K562 (cell line): ENCODE data around the gene RPL28. TPM values are rescaled to one million over a fixed set of nuclear protein-coding genes. Genes with fewer than 3 reads are reported as not detected.
A peak's percentile ranks its signal among the peaks of the same experiment; 100 is the strongest.

Source experiments
- ATAC-seq: fragments of 200-7000 bp; cut with Tn5 transposase; 3 replicates; pipeline ENCODE4 v1.9.1; 2020; ENCODE audit warnings: moderate library complexity
- BruUV-seq: library from RNA; stranded (reverse); fragments of 400-500 nt; replicated peaks from 2 replicates; lab custom pipeline; 2021; lab: Mats Ljungman, UMichigan
- CTCF ChIA-PET: fragments of 300-600 bp; formaldehyde crosslinking; extraction: SDS; loops from one replicate; lab custom pipeline; 2021; ENCODE audit warnings: low intra/inter-chr PET ratio; lab: Yijun Ruan, JAX
- POLR2A ChIA-PET: fragments of 300-600, 350-650 bp; sonication (Branson Sonifier 250); formaldehyde crosslinking; extraction: SDS; loops from one replicate; lab custom pipeline; 2021; ENCODE audit warnings: antibody characterized with exemption, inconsistent platforms; lab: Yijun Ruan, JAX
- DNase-seq, 4 experiments: peaks; one replicate each; pipeline versions ENCODE4 v3.0.0 to v3.0.0-alpha.2; 2011 to 2018; ENCODE audit warnings: low spot score in 3 of 4, mixed read lengths in 3 of 4; ENCODE audit errors: extremely low read depth in 1 of 4
- FAIRE-seq: peaks from 2 replicates; lab custom pipeline; 2011; peaks lifted over from hg19 to GRCh38; lab: Jason Lieb, UNC
- H2AFZ ChIP-seq: 2 replicates; pipeline ENCODE4 v1.6.0; 2011; ENCODE audit warnings: low read depth, low read length, control low read depth, inconsistent platforms
- H3K27ac ChIP-seq: fragments of 200-600 bp; 3 replicates; pipeline ENCODE4 v1.8.0; 2011; ENCODE audit warnings: low read depth, mild to moderate bottlenecking, control low read depth, inconsistent platforms, low read length, moderate library complexity, mixed read lengths; ENCODE audit errors: extremely low read depth
- H3K27me3 ChIP-seq, 2 experiments: fragments of 300-600 bp in 1 of 2; 2 replicates in 1 of 2; 3 replicates in 1 of 2; pipeline versions ENCODE4 v1.6.0 to v1.8.0; 2011; ENCODE audit warnings: inconsistent platforms in 2 of 2, low read length in 2 of 2, mild to moderate bottlenecking in 1 of 2, mixed read lengths in 1 of 2, moderate library complexity in 1 of 2; ENCODE audit not compliant: control insufficient read depth in 2 of 2, insufficient read depth in 2 of 2
- H3K36me3 ChIP-seq: fragments of 300-600 bp; 3 replicates; pipeline ENCODE4 v1.8.0; 2011; ENCODE audit warnings: mild to moderate bottlenecking, low read length, inconsistent platforms; ENCODE audit not compliant: control insufficient read depth, insufficient read depth
- H3K4me1 ChIP-seq, 2 experiments: fragments of 200-600 bp in 1 of 2; replicated peaks in 1 of 2; 2 replicates in 1 of 2; 3 replicates in 1 of 2; pipeline versions ENCODE4 v1.5.1 to v1.8.0; 2011; ENCODE audit warnings: inconsistent platforms in 2 of 2, low read length in 2 of 2, mild to moderate bottlenecking in 1 of 2, mixed read lengths in 1 of 2, moderate library complexity in 1 of 2; ENCODE audit not compliant: control insufficient read depth in 2 of 2, insufficient read depth in 2 of 2
- H3K4me2 ChIP-seq: 2 replicates; pipeline ENCODE4 v1.6.1; 2011; ENCODE audit warnings: low read length, control low read depth, inconsistent platforms, mixed read lengths; ENCODE audit not compliant: insufficient read depth
- H3K4me3 ChIP-seq: fragments of 200-600 bp; sonication (generic), shearing (Covaris generic); 2 replicates; pipeline ENCODE4 v1.5.1; 2016; ENCODE audit warnings: control low read depth, inconsistent platforms
- H3K79me2 ChIP-seq: fragments of 200-600 bp; 3 replicates; pipeline ENCODE4 v1.8.0; 2011; ENCODE audit warnings: low read length, inconsistent platforms; ENCODE audit not compliant: control insufficient read depth, insufficient read depth
- H3K9ac ChIP-seq, 2 experiments: 2 replicates each; pipeline versions ENCODE4 v1.6.0 to v1.6.1; 2011; ENCODE audit warnings: low read depth in 2 of 2, low read length in 2 of 2, control low read depth in 1 of 2, inconsistent platforms in 1 of 2, mild to moderate bottlenecking in 1 of 2, mixed read lengths in 1 of 2; ENCODE audit not compliant: insufficient read depth in 1 of 2
- H3K9me1 ChIP-seq: one replicate; pipeline ENCODE4 v1.6.0; 2011; ENCODE audit warnings: inconsistent platforms, mild to moderate bottlenecking, low read length, moderate library complexity; ENCODE audit not compliant: control insufficient read depth, insufficient read depth
- H3K9me3 ChIP-seq: replicated peaks from 2 replicates; pipeline ENCODE4 v1.5.1; 2011; ENCODE audit warnings: low read depth, low read length, inconsistent platforms; ENCODE audit not compliant: control insufficient read depth, insufficient read depth
- H4K20me1 ChIP-seq: replicated peaks from 2 replicates; pipeline ENCODE4 v1.6.1; 2011; ENCODE audit warnings: low read length, inconsistent platforms, mixed read lengths; ENCODE audit not compliant: control insufficient read depth, insufficient read depth
- ATF3 ChIP-seq, 2 experiments: fragments of 450-650 bp in 1 of 2; sonication (generic) in 1 of 2; formaldehyde crosslinking in 1 of 2; IDR thresholded peaks in 1 of 2; conservative IDR thresholded peaks in 1 of 2; 2 replicates each; pipeline versions ENCODE4 v1.6.1 to v1.8.1; 2016 to 2023; ENCODE audit warnings: mild to moderate bottlenecking in 2 of 2, moderate library complexity in 2 of 2, inconsistent platforms in 1 of 2, missing genetic modification reagents in 1 of 2
- CCAR2 ChIP-seq: fragments of 200-400 bp; formaldehyde crosslinking; IDR thresholded peaks from 2 replicates; pipeline ENCODE4 v1.6.1; 2017; ENCODE audit warnings: mild to moderate bottlenecking, low read depth, low read length
- CEBPG ChIP-seq, 3 experiments: fragments of 200-800 bp in 1 of 3; sonication (Bioruptor generic) in 1 of 3; sonication (generic) in 1 of 3; formaldehyde crosslinking in 1 of 3; IDR thresholded peaks in 2 of 3; conservative IDR thresholded peaks in 1 of 3; 2 replicates each; pipeline versions ENCODE4 v1.6.1 to v1.8.0; 2016 to 2022; ENCODE audit warnings: missing compliant biosample characterization in 2 of 3, missing genetic modification characterization in 2 of 3, mild to moderate bottlenecking in 1 of 3, missing genetic modification reagents in 1 of 3
- EGR1 ChIP-seq: fragments of 450-650 bp; conservative IDR thresholded peaks from 2 replicates; pipeline ENCODE4 v1.6.1; 2017; ENCODE audit warnings: mild to moderate bottlenecking
- FOXK1 ChIP-seq: sonication (generic); formaldehyde crosslinking; IDR thresholded peaks from 2 replicates; pipeline ENCODE4 v1.8.0; 2022; ENCODE audit warnings: missing genetic modification reagents, mild to moderate bottlenecking, borderline replicate concordance
- FUS ChIP-seq: fragments of 200-400 bp; formaldehyde crosslinking; optimal IDR thresholded peaks from 2 replicates; pipeline ENCODE3; 2017; ENCODE audit warnings: low read depth, low read length
- MCM3 ChIP-seq: fragments of 450-650 bp; IDR thresholded peaks from 2 replicates; pipeline ENCODE4 v1.6.1; 2016
- PKNOX1 ChIP-seq: fragments of 450-650 bp; IDR thresholded peaks from 2 replicates; pipeline ENCODE4 v1.6.1; 2016
- RHOXF2B ChIP-seq: fragments of 250-450 bp; sonication (Bioruptor Pico); conservative IDR thresholded peaks from 2 replicates; pipeline ENCODE4 v1.5.1; 2021
- TBP ChIP-seq: optimal IDR thresholded peaks from 2 replicates; pipeline ENCODE3; 2011; ENCODE audit warnings: low read depth, low read length, improper control_type of control experiment
- ZBTB7A ChIP-seq: IDR thresholded peaks from 2 replicates; pipeline ENCODE4 v1.6.1; 2011; ENCODE audit warnings: low read depth, mild to moderate bottlenecking, low read length, moderate library complexity, borderline replicate concordance; ENCODE audit not compliant: control insufficient read depth
- ZC3H8 ChIP-seq: fragments of 450-650 bp; IDR thresholded peaks from 2 replicates; pipeline ENCODE4 v1.6.1; 2017
- ZNF175 ChIP-seq: fragments of 200-800 bp; sonication (Bioruptor generic); IDR thresholded peaks from 2 replicates; pipeline ENCODE4 v1.6.1; 2016; ENCODE audit warnings: low read depth, mild to moderate bottlenecking, missing genetic modification characterization, missing compliant biosample characterization
- ZNF589 ChIP-seq: fragments of 200-800 bp; sonication (Bioruptor generic); IDR thresholded peaks from 2 replicates; pipeline ENCODE4 v1.6.1; 2016; ENCODE audit warnings: low read depth, missing genetic modification characterization, missing compliant biosample characterization
- WGBS: fragments of 100-300 bp; shearing (Covaris generic); methylation state at CpG from one replicate; pipeline ENCODE4 v1.1.6; 2016; ENCODE audit warnings: low coverage, mixed read lengths; ENCODE audit not compliant: insufficient coverage; ENCODE audit errors: missing lambda C conversion rate; 5-methylcytosine and 5-hydroxymethylcytosine counted together
- in situ Hi-C: fragments of 300-500 bp; cut with MboI; formaldehyde crosslinking; loops from 4 replicates; pipeline ENCODE4 v1.15.0; 2018; ENCODE audit warnings: inconsistent platforms, mixed read lengths
- intact Hi-C: fragments of 100-400 bp; cut with micrococcal nuclease; formaldehyde crosslinking; loops from 2 replicates; pipeline ENCODE4 v1.14.2; 2022
- polyA plus RNA-seq, 8 experiments: library from polyadenylated mRNA; depleted of rRNA in 4 of 8; stranded (reverse) in 5 of 8; unstranded in 3 of 8; fragments of >200 nt; fragmentation: Nextera tagmentation in 2 of 8; fragmentation: Illumina TruSeq in 1 of 8; extraction: Ambion mirVana in 2 of 8; extraction: Trizol in 1 of 8; gene quantifications; 2 replicates each; pipeline versions ENCODE4 v1.2.1 to v1.2.3, GENCODE V29; 2011 to 2014; ENCODE audit warnings: inconsistent platforms in 1 of 8, missing spikeins in 1 of 8
- total RNA-seq, 7 experiments: library from RNA; depleted of rRNA in 6 of 7; stranded (reverse); fragments of >200 nt in 6 of 7; fragmentation: Illumina TruSeq in 2 of 7; extraction: Trizol in 2 of 7; gene quantifications; 2 replicates each; pipeline versions ENCODE4 v1.2.1 to v1.2.3, GENCODE V29; 2011 to 2021; ENCODE audit warnings: low replicate concordance in 1 of 7

The RPL28 gene
- total and polyA plus RNA-seq, 9 of the 15 experiments (the other 6 are each of a cell fraction or from before 2014, with no cell fraction given), result 124 to 3,106 (median 622) TPM

DNA sequence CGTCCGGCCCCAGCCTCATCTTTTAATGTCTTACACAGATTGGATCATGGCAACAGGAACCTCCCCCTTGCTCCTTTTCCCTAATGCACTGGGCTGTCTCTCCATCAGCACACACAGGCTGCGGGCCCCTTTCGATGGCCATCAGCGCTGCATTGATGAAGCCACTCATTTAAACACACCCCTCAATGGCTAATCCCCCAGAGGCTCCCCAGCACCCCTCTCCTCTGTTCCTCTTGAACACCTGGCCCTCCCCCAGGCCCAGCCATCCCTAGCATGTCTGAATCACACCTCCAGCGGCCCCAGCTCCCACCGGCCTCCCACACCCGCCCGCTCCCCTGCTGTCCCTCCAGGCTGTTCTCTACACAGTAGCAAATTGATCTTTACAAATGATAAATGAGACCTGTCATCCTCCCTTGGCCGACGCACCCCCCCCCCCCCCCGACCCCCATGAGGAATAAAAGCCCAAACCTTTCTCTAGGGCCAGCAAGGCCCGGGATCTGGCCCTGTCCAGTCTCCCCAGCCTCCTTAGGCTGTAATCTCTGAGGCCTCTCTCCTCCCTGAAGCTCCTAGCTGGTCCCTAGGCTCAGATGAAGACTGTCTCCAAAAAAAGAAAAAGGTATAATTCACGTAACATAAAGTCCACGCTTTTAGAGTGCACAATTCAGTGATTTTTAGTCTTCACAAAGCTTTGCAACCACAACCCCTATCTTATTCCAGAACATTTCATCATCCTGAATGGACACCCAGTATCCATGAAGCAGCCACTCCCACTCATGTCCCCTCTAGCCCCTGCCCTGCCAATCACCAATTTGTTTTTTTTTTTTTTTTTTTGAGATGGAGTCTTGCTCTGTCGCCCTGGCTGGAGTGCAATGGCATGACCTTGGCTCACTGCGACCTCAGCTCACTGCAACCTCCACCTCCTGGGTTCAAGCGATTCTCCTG is 7.4 kb downstream of the RPL28 start:
- no peak overlapping the region for H3K4me3 ChIP-seq
- H3K27me3 ChIP-seq, result no peaks in the 10 kb centered on the region
- FAIRE-seq, result no peak
- POLR2A ChIA-PET, result interaction anchor here (12.9 kb wide), 1 partner anchor 12 kb away, joined by 195 read pairs; the partner anchor contains the start of gene UBE2S
- H3K9ac ChIP-seq, result no peak overlapping the region
- no peak overlapping the region for H3K27ac ChIP-seq
- intact Hi-C loops, result no loop called here
- CTCF ChIA-PET, result no interaction called here
- peaks cover 19% of the 10 kb centered on the region for H3K79me2 ChIP-seq
- peaks cover 19% of the 10 kb centered on the region for H3K9me1 ChIP-seq
- H3K36me3 ChIP-seq, result peaks cover 34% of the 10 kb centered on the region
- TF ChIP-seq ATF3 (IDR thresholded peaks at IDR 0.05) (peak; percentile 53), ATF3 (CRISPR knock-in tag; conservative IDR thresholded peaks at IDR 0.05) (no peak), TBP (no peak), PKNOX1 (peak; percentile 86), MCM3 (no peak), ZNF175 (CRISPR knock-in tag) (0 out of 2 replicates have a peak, but pooled peaks have one; percentile 35), FOXK1 (CRISPR knock-in tag) (no peak), RHOXF2B (CRISPR knock-in tag) (no peak), ZBTB7A (0 out of 2 replicates have a peak, but pooled peaks have one; percentile 18), FUS (no peak), ZNF589 (CRISPR knock-in tag) (no peak), EGR1 (0 out of 2 replicates have a peak, but pooled peaks have one; percentile 30), CCAR2 (no peak), CEBPG (CRISPR knock-in tag; IDR thresholded peaks at IDR 0.05) (peak; percentile 60; the same call in 1 of the 2 replicates), CEBPG (tag; conservative IDR thresholded peaks at IDR 0.05 in 1 of 2, IDR thresholded peaks at IDR 0.05 in 1 of 2) (no peak; a peak in 1 of 4 replicates), ZC3H8 (no peak)
- TF ChIP-seq, all 486 proteins: peak for 6
- WGBS, result 47% methylated on average over 17 of the region's 18 CpGs
- Histone ChIP-seq H3K4me2 (no peak overlapping the region), H4K20me1 (peaks cover 34% of the 10 kb centered on the region), H3K4me1 (peaks cover 32 to 45% of the 10 kb centered on the region in 2 experiments), H2AFZ (no peak overlapping the region), H3K9me3 (no peaks in the 10 kb centered on the region)
- DNase-seq, result peak in 1 of 4 experiments; percentile 28
- no TSS peak for BruUV-seq
- ATAC-seq, result no peak
- in situ Hi-C loops, result no loop called here
